UCSD-AML1 (cell line): ENCODE results near the gene ST3GAL6.

Experiments
- DNase-seq: peaks from one replicate; lab custom pipeline; 2025; ENCODE audit not compliant: unreplicated experiment; lab: John Stamatoyannopoulos, UW

Gene ST3GAL6

GRCh38 chr3:98763076-98763475 is at the start of gene ST3GAL6:
Gene ST3GAL6 (plus strand): TSS chr3:98763340. CDS start chr3:98768441, 5,101 bp downstream.
- DNase-seq, result peak; percentile 19

- DNase-seq, result no peak
Measured at GRCh38 chr3:98713984-98714383, 49.2 kb upstream of the ST3GAL6 start.

DNA sequence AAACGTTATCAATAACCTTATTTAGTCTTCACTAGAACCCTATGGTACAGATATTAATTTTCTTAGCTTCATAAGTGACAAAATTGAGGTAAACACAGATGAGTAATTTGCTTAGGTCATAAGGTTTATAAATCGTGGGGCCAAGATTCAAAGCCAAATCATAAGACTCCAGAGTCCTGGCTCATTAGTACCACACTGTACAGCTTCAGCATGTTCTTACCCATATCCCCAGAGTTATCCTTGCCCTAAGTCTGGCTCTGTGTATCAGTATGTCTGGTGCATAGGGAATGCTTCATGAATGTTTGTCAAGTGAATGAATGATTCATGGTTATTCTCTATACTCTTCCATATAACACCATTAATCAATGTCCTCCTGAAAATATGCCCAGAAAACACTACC is 45.6 kb upstream of the ST3GAL6 start:
- DNase-seq, result no peak

DNA sequence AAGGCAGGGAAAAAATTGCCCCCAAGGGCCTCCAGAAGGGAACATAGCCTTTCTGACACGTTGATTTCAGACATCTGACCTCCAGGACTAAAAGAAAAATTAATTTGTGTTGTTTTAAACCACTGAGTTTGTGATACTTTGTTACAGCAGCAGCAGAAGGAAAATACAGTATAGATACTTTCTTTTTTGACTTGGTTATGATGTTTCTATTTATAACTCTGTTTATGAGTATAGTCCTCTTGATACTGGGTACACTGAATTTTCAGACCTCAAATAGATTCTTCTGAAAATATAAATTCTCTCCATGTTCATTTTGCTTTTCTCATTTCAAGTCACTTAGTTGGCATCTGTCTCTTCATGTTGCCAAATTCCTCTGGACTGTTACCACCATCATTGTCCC is 44.4 kb upstream of the ST3GAL6 start:
- no peak for DNase-seq

DNA sequence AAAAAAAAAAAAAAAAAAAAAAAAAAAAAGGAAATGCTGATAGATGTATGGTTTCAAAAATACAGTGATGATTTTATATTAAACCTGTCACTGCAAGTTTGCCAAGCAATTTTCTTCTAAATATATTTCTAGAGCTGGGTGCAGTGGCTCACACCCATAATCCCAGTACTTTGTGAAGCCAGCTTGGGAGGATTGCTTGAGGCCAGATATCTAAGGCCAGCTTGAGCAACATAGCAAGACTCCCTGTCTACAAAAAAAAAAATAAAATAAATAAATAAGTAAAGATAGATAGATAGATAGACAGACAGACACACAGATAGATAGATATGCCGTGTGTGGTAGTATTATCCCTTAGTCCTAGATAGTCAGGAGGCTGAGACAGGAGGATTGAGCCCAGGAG is 41.4 kb upstream of the ST3GAL6 start:
- DNase-seq, result no peak

DNA sequence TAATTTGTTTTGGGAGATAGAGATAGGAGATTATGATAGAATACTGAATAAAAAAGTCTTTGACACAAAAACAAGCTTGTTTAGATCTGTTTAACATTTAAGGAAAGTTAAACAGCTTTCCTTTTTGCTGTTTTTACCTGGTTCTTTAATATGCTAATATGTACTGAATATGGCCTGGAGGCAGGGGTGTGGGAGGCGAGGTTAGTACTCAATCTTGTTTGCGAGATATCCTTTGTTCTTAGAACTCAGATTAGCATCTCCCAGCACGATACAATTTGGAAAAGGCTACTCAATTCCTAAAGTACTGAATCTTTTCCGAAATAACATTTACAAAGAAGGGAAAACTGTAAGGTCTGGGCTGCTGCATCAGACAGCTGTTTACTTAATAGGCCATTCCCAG is 40.8 kb upstream of the ST3GAL6 start:
- DNase-seq, result no peak

DNA sequence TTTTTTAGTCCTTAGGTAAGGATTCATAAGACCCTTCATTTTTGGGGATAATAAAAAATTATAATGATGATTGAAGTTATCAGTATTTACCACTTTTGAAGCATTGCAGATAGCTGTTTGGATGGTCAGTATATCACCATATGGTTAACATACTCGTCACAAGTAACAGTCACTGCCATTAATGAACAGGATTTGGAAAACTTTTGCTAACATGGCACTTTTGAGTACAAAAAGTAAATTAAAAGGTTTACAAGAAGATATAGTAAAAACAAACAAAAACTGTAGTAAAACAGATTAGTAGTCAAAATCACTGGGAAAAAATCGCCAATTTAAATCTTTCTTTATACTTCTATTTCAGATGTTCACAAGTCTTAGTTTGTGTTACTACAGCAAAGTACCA is 37.8 kb upstream of the ST3GAL6 start:
- no peak for DNase-seq

GRCh38 chr3:98726084-98726483 is 37.1 kb upstream of the ST3GAL6 start:
- DNase-seq, result no peak

DNA sequence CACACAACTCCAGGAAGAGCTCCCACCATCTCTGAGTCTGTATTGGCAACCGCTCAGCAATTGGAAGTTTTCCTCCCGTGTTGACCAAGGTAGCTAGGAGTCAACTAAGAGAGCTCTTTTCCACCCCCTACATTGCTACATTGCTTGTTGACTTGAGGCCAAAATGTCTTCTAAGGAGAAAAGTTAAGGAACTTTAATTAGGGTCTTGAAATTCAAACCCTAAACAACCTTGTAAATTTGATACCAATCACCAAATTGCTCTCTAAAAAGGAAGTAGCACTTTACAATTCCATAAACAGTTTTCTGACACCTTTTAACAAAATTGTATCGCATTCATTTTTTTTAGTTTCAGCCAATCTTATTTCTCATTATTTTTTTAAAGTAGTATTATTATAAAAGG is 35.5 kb upstream of the ST3GAL6 start:
- no peak for DNase-seq

GRCh38 chr3:98728672-98729071 is 34.5 kb upstream of the ST3GAL6 start:
- no peak for DNase-seq

GRCh38 chr3:98730338-98730737 is 32.8 kb upstream of the ST3GAL6 start:
- no peak for DNase-seq

GRCh38 chr3:98730886-98731537 is 32.1 kb upstream of the ST3GAL6 start:
- DNase-seq, result no peak

DNA sequence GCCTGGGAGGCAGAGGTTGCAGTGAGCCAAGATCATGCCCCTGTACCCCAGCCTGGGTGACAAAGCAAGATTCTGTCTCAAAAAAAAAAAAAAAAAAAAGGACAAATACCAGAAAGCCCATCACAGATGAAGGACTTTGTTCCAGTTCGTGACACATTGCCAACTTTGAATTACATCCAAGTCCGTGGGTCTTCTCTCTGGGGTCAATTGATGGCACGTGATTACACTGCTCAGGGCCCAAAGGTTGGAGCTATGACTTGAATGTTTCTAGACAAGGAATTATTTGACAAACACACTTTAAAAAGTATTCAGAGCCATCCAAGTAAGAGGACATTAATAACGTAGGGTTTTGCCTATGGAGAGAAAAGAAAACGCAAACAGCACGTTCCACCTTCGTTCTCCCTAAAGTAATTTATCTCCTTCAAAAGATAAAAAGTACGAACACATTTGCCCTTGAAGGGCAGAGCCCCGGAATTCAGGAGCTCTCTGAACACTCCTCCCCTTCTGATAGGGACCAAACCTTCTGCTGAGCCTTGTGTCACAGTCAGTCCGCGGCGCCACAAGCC is 31.3 kb upstream of the ST3GAL6 start:
- DNase-seq, result no peak

DNA sequence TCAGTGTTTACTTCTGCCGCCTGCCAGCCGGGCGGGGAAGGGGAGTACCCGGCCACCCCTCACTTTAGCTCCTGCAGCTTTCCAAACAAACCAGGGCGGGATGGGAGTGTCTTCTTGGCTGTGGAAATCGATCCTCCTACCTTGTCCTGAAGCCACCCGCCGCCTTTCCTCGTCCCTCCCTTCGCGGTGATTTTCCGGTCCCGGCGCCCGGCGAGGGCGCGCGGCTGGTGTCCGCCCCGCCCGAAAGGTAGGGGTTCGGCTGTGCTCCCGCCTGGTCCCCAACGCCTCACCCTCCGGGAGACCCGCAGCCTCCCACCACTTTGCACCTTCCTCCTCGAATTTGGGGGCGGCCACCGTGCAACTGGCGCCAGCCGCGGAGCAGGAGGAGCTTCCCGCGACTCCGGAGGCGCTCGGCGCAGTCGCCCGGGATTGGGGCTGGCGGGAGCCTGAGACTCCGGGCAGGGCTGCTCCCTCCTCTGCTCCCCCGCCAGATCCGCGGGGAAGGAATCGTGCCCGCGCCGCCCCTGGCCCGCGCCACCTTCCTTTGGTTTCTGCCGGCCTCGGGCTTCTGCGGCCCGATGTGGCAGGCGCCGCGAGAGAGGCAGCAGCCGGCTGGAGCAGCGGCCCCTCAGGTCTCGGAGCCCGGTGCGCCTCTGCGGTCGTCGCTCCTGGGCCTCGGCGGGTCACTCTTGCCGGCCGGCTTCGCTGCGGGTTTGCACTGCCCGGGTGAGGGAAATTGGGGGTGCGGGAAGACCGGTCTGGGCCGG is 30.7 kb upstream of the ST3GAL6 start:
- peak; percentile 11 for DNase-seq

DNA sequence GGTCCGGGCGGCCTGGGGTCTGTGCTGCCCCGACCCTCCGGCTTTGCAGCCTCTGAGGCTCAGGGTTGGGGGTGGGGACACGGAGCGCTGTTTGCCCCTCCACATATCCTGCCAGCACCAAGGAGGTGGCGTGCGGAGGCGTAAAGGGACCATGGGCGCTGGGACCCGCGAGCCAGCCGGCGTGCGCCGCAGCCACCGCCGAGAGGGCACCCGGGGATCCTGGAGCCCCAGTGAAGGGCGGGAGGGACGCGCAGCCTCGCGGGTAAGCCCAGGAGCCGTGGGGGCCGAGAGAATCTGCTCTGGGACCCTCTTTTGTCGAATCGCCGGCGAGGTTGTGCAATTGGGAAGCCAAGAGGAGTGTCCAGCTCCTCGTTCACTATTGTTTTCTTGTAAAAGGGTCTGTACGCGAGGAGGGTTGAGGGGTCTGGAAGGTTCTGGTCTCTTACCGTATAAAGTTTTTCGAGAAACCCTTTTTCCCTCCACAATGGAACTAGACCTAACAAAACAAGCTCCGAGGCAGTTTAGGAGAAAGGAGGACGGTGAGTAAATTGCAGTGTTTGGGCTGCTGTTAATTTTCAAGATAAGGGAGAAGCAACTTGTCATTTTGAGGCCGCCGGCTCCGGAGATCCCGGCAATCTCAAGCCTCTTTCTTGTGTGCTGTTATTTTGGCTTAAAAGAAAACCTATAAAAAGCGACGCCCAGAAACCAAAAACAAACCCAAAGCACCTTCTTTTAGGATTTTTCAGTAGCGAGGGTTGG is 29.9 kb upstream of the ST3GAL6 start:
- DNase-seq, result no peak

- no peak for DNase-seq
Measured at GRCh38 chr3:98733812-98734281, 29.3 kb upstream of the ST3GAL6 start.

GRCh38 chr3:98734306-98734705 is 28.8 kb upstream of the ST3GAL6 start:
- no peak for DNase-seq

- no peak for DNase-seq
Measured at GRCh38 chr3:98734735-98735134, 28.4 kb upstream of the ST3GAL6 start.

- no peak for DNase-seq
Measured at GRCh38 chr3:98735296-98735695, 27.8 kb upstream of the ST3GAL6 start.

DNA sequence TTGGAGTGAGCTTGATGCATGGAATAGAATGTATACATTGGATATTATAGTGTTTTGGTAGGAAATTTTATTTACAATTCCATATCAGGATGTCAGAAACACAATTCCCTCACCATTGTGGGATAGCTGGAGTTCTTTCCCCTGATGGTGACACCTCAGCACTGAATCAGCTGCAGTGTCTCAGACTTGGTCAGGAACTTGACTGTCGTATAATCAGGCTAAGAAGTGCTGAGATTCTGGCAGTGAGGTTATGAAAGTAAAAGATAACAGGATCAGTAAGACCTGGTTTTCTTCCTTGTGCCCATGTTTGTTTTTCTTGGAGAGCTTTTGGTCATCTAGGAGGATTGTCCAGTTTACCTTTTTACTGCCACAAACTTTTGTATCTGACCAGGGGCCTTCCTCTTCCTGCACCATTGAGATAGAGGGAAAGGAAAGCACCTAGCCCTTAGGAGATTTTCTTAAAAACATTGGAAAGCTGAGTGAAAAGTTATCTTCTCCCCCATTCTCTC is 27.3 kb upstream of the ST3GAL6 start:
- DNase-seq, result no peak

GRCh38 chr3:98737301-98737700 is 25.8 kb upstream of the ST3GAL6 start:
- no peak for DNase-seq
